NCI-H82 treated with DMSO at 0.1 percent for 48 hours (cell line): ENCODE data around the gene USP21.

Source experiments
- DNase-seq: peaks from one replicate; lab custom pipeline; 2025; ENCODE audit not compliant: unreplicated experiment; lab: John Stamatoyannopoulos, UW

Gene USP21

GRCh38 chr1:161190962-161191521 is 31.7 kb downstream of the USP21 start:
- DNase-seq, result no peak

GRCh38 chr1:161191971-161192370 is 32.7 kb downstream of the USP21 start:
- DNase-seq, result no peak

- peak; percentile 77 for DNase-seq
Observed at GRCh38 chr1:161192476-161193465, 33.5 kb downstream of the USP21 start.

- DNase-seq, result no peak
Observed at GRCh38 chr1:161193561-161194235, 34.4 kb downstream of the USP21 start.

- DNase-seq, result no peak
Observed at GRCh38 chr1:161195171-161195570, 35.9 kb downstream of the USP21 start.

- DNase-seq, result no peak
Observed at GRCh38 chr1:161196111-161196510, 36.8 kb downstream of the USP21 start.

GRCh38 chr1:161196521-161197451 is 37.5 kb downstream of the USP21 start:
- DNase-seq, result peak; percentile 90

- no peak for DNase-seq
Observed at GRCh38 chr1:161197560-161198193, 38.4 kb downstream of the USP21 start.

GRCh38 chr1:161198194-161198896 is 39.0 kb downstream of the USP21 start:
- DNase-seq, result peak; percentile 29

- peak; percentile 23 for DNase-seq
Observed at GRCh38 chr1:161198897-161199431, 39.7 kb downstream of the USP21 start, which contains the start of gene ADAMTS4. Gene ADAMTS4, minus strand, starts transcription at chr1:161199054. Its CDS starts 427 bp downstream, at chr1:161198627.

- DNase-seq, result no peak
Observed at GRCh38 chr1:161199506-161200139, 40.3 kb downstream of the USP21 start.

GRCh38 chr1:161200421-161200991 is 41.2 kb downstream of the USP21 start:
- no peak for DNase-seq

- no peak for DNase-seq
Observed at GRCh38 chr1:161200992-161201835, 41.9 kb downstream of the USP21 start.

GRCh38 chr1:161201836-161202712 is 42.8 kb downstream of the USP21 start, which contains the start of gene NDUFS2:
Gene NDUFS2, plus strand, starts transcription at chr1:161202367. Its CDS starts 19 bp downstream, at chr1:161202386.
- DNase-seq, result peak; percentile 99

GRCh38 chr1:161206411-161207140 is 47.3 kb downstream of the USP21 start:
- no peak for DNase-seq

GRCh38 chr1:161207173-161207572 is 47.9 kb downstream of the USP21 start:
- DNase-seq, result no peak
